Activated B cell treated with CpG ODN at 0.5 μM for 24 hours (primary cell): ENCODE results near the gene IFTAP. TPM values are rescaled to one million over a fixed set of nuclear protein-coding genes. Genes with fewer than 3 reads are reported as not detected.
"Not testable (repeated sequence)": the region's sequence is repeated elsewhere in the genome, so short reads cannot be mapped to it uniquely, and the experiment has no call there.

ENCODE experiments used
- ATAC-seq: fragments of 200-7000 bp; cut with Tn5 transposase; one replicate; pipeline ENCODE4 v1.10.0; 2021; ENCODE audit warnings: low read depth, mild to moderate bottlenecking, moderate library complexity
- CTCF ChIA-PET: fragments of 350-600 bp; sonication (Branson Sonifier 250); formaldehyde crosslinking; loops from one replicate; lab custom pipeline; 2021; ENCODE audit warnings: antibody characterized with exemption; lab: Charles Lee
- POLR2A ChIA-PET: fragments of 350-600 bp; sonication (Branson Sonifier 250); formaldehyde crosslinking; loops from one replicate; lab custom pipeline; 2021; ENCODE audit warnings: antibody characterized with exemption; lab: Charles Lee
- DNase-seq: peaks from one replicate; pipeline ENCODE4 v3.0.0; 2022
- H3K27ac Mint-ChIP-seq: one replicate; pipeline ENCODE4 v1.8.0; 2020; ENCODE audit warnings: mixed read lengths
- H3K27me3 Mint-ChIP-seq: one replicate; pipeline ENCODE4 v1.8.0; 2021; ENCODE audit warnings: mixed read lengths
- H3K36me3 Mint-ChIP-seq: one replicate; pipeline ENCODE4 v1.8.0; 2021; ENCODE audit warnings: low read depth, mixed read lengths
- H3K4me1 Mint-ChIP-seq: one replicate; pipeline ENCODE4 v1.8.0; 2021; ENCODE audit warnings: mixed read lengths
- H3K4me3 Mint-ChIP-seq: one replicate; pipeline ENCODE4 v1.8.0; 2020; ENCODE audit warnings: mild to moderate bottlenecking, mixed read lengths
- H3K9me3 Mint-ChIP-seq: one replicate; pipeline ENCODE4 v1.8.0; 2020; ENCODE audit warnings: mixed read lengths
- CTCF ChIP-seq: fragments of 200-600 bp; IDR thresholded peaks from one replicate; pipeline ENCODE4 v1.8.0; 2022; ENCODE audit warnings: antibody characterized with exemption, mild to moderate bottlenecking
- intact Hi-C: fragments of 100-400 bp; cut with micrococcal nuclease; formaldehyde crosslinking; loops from one replicate; pipeline ENCODE4 v1.15.1; 2024
- total RNA-seq: library from RNA; stranded (reverse); gene quantifications from 2 replicates; pipeline ENCODE4 v1.2.3, GENCODE V29; 2022

Gene IFTAP
- total RNA-seq, 1 donor from 2014 or later, result 0.47 TPM

GRCh38 chr11:36628765-36629244 lies 34.5 kb downstream of the IFTAP start:
- Mint-ChIP-seq H3K4me3 (no peak overlapping the region), H3K9me3 (no peaks in the 10 kb centered on the region), H3K27ac (no peak overlapping the region), H3K36me3 (no peaks in the 10 kb centered on the region), H3K27me3 (peaks cover 10% of the 10 kb centered on the region), H3K4me1 (no peaks in the 10 kb centered on the region)
- ChIA-PET CTCF (no interaction called here), POLR2A (no interaction called here)
- DNase-seq (no peak), ATAC-seq (no peak)
- intact Hi-C loops, result no loop called here
- TF ChIP-seq CTCF, result no peak

- CTCF ChIA-PET, result no interaction called here
- intact Hi-C loops, result no loop called here
- no peak overlapping the region for H3K4me3 Mint-ChIP-seq
- no peaks in the 10 kb centered on the region for H3K36me3 Mint-ChIP-seq
- ATAC-seq (no peak), DNase-seq (no peak)
- no peaks in the 10 kb centered on the region for H3K4me1 Mint-ChIP-seq
- no peak overlapping the region for H3K27ac Mint-ChIP-seq
- POLR2A ChIA-PET, result no interaction called here
- no peaks in the 10 kb centered on the region for H3K9me3 Mint-ChIP-seq
- TF ChIP-seq CTCF, result no peak
- peaks cover 2% of the 10 kb centered on the region for H3K27me3 Mint-ChIP-seq
Measured at GRCh38 chr11:36631774-36632173, 37.5 kb downstream of the IFTAP start.

- TF ChIP-seq CTCF, result no peak
- intact Hi-C loops, result no loop called here
- no peaks in the 10 kb centered on the region for H3K4me1 Mint-ChIP-seq
- H3K27ac Mint-ChIP-seq, result no peak overlapping the region
- POLR2A ChIA-PET, result no interaction called here
- H3K36me3 Mint-ChIP-seq, result no peaks in the 10 kb centered on the region
- no peak for ATAC-seq
- CTCF ChIA-PET, result no interaction called here
- no peak overlapping the region for H3K4me3 Mint-ChIP-seq
- DNase-seq, result no peak
- H3K9me3 Mint-ChIP-seq, result no peaks in the 10 kb centered on the region
- peaks cover 4% of the 10 kb centered on the region for H3K27me3 Mint-ChIP-seq
Measured at GRCh38 chr11:36635066-36635862, 41.0 kb downstream of the IFTAP start.

GRCh38 chr11:36638556-36638955 lies 44.3 kb downstream of the IFTAP start:
- no peak for TF ChIP-seq CTCF
- Mint-ChIP-seq H3K27me3 (peaks cover 5% of the 10 kb centered on the region), H3K4me3 (no peak overlapping the region), H3K27ac (no peak overlapping the region), H3K9me3 (peaks cover 3% of the 10 kb centered on the region), H3K4me1 (no peaks in the 10 kb centered on the region), H3K36me3 (no peaks in the 10 kb centered on the region)
- ATAC-seq (no peak), DNase-seq (no peak)
- POLR2A ChIA-PET, result no interaction called here
- CTCF ChIA-PET, result no interaction called here
- intact Hi-C loops, result no loop called here

GRCh38 chr11:36657610-36658267 lies 63.4 kb downstream of the IFTAP start:
- no peak for TF ChIP-seq CTCF
- H3K4me1 Mint-ChIP-seq, result no peaks in the 10 kb centered on the region
- peaks cover 2% of the 10 kb centered on the region for H3K9me3 Mint-ChIP-seq
- H3K4me3 Mint-ChIP-seq, result no peak overlapping the region
- POLR2A ChIA-PET, result no interaction called here
- ATAC-seq (no peak), DNase-seq (no peak)
- H3K36me3 Mint-ChIP-seq, result no peaks in the 10 kb centered on the region
- CTCF ChIA-PET, result no interaction called here
- H3K27ac Mint-ChIP-seq, result no peak overlapping the region
- intact Hi-C loops, result no loop called here
- peaks cover 7% of the 10 kb centered on the region for H3K27me3 Mint-ChIP-seq

- H3K27ac Mint-ChIP-seq, POLR2A ChIA-PET: not testable (repeated sequence)
- CTCF ChIA-PET, result interaction anchor here (1.1 kb wide), 1 partner anchor 11 kb away, joined by 4 read pairs; no protein-coding TSS in a partner anchor
Measured at GRCh38 chr11:36661359-36661758, 67.1 kb downstream of the IFTAP start.

More at GRCh38 chr11:36661359-36661758, 67.1 kb downstream of the IFTAP start:
- H3K9me3 Mint-ChIP-seq, DNase-seq, H3K4me3 Mint-ChIP-seq, H3K27me3 Mint-ChIP-seq, H3K4me1 Mint-ChIP-seq, intact Hi-C loops, ATAC-seq, H3K36me3 Mint-ChIP-seq: not testable (repeated sequence)
